Endometrial microvascular endothelial cells (primary cell): ENCODE measurements around the gene CIZ1. TPM values are rescaled to one million over a fixed set of nuclear protein-coding genes. Genes with fewer than 3 reads are reported as not detected.

Experiments used
- in situ Hi-C: cut with HindIII; loops from 2 replicates; pipeline ENCODE4 v1.10.0; 2017; ENCODE audit warnings: low sequenced_read_pairs, low pct_unique_long_range_greater_than_20kb; ENCODE audit errors: inconsistent ontology term
- total RNA-seq: library from RNA; depleted of rRNA; stranded (reverse); fragments of >200 nt; gene quantifications from one replicate; pipeline ENCODE4 v1.2.3, GENCODE V29; 2015; ENCODE audit errors: inconsistent ontology term

The CIZ1 gene
- total RNA-seq, 1 donor from 2014 or later, result 47.3 TPM

- in situ Hi-C loops, result no loop called here
These were observed 70.5 kb downstream of the CIZ1 start for GRCh38 chr9:128120741-128121465.

- in situ Hi-C loops, result no loop called here
These were observed 71.2 kb downstream of the CIZ1 start for GRCh38 chr9:128120061-128120740.

GRCh38 chr9:128118971-128119665 is 72.3 kb downstream of the CIZ1 start:
- in situ Hi-C loops, result no loop called here

- in situ Hi-C loops, result no loop called here
These were observed 72.9 kb downstream of the CIZ1 start for GRCh38 chr9:128118472-128118857.

- in situ Hi-C loops, result no loop called here
These were observed 73.5 kb downstream of the CIZ1 start for GRCh38 chr9:128117613-128118471.

- in situ Hi-C loops, result no loop called here
These were observed 75.0 kb downstream of the CIZ1 start for GRCh38 chr9:128116104-128117083.

Other genes with a start within 250 kb of the CIZ1 start
- gene EEIG1, start 210.6 kb downstream of the CIZ1 start, total RNA-seq, result 4.6 TPM
- gene NAIF1, start 124.3 kb downstream of the CIZ1 start, total RNA-seq, result 12.9 TPM
- 23.6 TPM for gene SLC25A25, start 123.3 kb downstream of the CIZ1 start, total RNA-seq
- gene PTGES2, start 63.8 kb downstream of the CIZ1 start, total RNA-seq, result 96.1 TPM
- not detected for gene LCN2, start 42.1 kb downstream of the CIZ1 start, total RNA-seq
- 151 TPM for gene BBLN, start 31.3 kb downstream of the CIZ1 start, total RNA-seq
- gene DNM1, start 11.8 kb upstream of the CIZ1 start, total RNA-seq, result not detected
- 60.6 TPM for gene GOLGA2, start 84.4 kb upstream of the CIZ1 start, total RNA-seq
- gene SWI5, start 84.7 kb upstream of the CIZ1 start, total RNA-seq, result 8.1 TPM
- gene TRUB2, start 130.9 kb upstream of the CIZ1 start, total RNA-seq, result 20.8 TPM
- 50.6 TPM for gene COQ4, start 131.3 kb upstream of the CIZ1 start, total RNA-seq
- gene SLC27A4, start 149.0 kb upstream of the CIZ1 start, total RNA-seq, result 46.2 TPM
- 75.4 TPM for gene URM1, start 179.8 kb upstream of the CIZ1 start, total RNA-seq
- gene CERCAM, start 229.3 kb upstream of the CIZ1 start, total RNA-seq, result 25.7 TPM